Measurements from ENCODE around the gene TIGD6.
"Not testable (repeated sequence)": the region's sequence is repeated elsewhere in the genome, so short reads cannot be mapped to it uniquely, and the experiment has no call there.

Gene TIGD6

GRCh38 chr5:150000256-150000989 lies at the start of gene TIGD6, which contains the start of gene HMGXB3:
Gene TIGD6 (minus strand): TSS chr5:150000654. CDS start chr5:149996348, 4,306 bp downstream.
Gene HMGXB3 (plus strand): TSS chr5:150000739. CDS start chr5:150004853, 4,114 bp downstream.
- peak; percentile 95 for DNase-seq

- DNase-seq, result peak; percentile 49
Measured at GRCh38 chr5:150046031-150046430, 45.6 kb upstream of the TIGD6 start.

DNA sequence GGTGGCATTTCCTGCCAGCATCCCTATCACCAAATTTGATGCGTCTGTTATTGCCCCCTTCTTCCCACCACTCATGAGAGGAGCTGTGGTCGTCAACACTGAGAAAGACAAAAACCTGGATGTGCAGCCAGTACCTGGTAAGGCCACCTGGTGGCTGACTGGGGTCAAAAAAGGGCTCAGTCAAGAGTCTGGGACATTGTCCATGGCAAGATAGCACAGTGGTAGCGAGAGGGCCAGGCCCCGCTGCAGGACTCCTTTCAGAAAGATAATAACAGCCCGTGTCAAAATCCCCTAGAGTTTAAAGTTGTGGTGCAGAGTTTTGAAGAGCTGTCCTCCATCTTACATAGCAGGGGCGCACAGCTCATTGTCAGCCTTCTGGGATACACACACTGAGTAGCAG lies 45.1 kb upstream of the TIGD6 start:
- no peak for DNase-seq

DNA sequence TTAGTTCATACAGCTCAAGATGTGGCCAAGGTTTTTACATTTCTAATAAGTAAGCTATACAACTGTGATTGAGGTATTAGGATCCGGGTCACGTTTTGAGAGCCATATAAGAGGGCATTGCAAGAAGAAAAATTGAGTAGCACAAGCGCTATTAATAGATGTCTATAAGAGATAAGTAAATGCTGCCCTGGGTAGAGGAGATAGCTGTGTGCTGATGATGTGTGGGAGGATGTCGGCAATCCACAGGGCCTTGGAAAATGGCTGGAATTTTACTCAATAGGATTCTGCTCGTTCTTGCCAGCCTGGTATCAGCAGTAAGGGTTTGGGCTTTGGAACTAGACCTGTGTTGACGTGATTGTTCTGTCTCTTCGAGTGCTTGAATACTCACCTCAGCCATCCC lies 44.3 kb upstream of the TIGD6 start:
- DNase-seq, result no peak

- DNase-seq, result no peak
Measured at GRCh38 chr5:150044329-150044681, 43.9 kb upstream of the TIGD6 start.

DNA sequence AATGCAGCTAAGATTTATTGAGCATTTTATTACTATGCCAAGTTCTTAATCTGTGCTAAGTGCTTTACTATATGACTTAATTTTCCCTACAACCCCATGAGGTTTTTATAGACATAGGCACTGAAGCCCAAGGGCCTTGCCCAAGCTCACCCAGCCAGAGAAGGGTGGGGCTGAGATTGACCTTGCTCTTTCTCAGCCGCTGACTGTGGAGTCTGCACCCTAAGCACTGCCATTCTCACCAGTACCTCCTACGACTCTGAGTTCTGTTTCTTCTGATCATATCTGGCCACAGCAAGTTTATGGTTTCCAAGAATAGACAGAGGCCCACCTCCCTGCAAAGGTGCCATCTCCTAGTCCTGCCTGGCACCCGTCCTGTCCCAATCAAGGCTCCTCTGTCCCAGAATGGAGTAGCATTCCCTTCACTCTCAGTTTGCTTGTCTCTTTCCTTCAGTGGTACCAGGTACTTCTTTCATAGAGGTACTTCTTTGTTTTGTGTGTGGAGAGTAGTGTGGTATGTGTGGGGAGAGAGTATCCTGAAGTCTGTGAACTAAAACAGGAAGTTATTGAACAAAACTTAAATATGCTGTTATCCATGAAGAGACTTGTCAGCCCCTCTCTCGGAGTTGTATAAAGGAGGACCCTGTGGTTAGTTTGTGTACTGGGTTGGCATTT lies 43.3 kb upstream of the TIGD6 start:
- DNase-seq, result no peak

DNA sequence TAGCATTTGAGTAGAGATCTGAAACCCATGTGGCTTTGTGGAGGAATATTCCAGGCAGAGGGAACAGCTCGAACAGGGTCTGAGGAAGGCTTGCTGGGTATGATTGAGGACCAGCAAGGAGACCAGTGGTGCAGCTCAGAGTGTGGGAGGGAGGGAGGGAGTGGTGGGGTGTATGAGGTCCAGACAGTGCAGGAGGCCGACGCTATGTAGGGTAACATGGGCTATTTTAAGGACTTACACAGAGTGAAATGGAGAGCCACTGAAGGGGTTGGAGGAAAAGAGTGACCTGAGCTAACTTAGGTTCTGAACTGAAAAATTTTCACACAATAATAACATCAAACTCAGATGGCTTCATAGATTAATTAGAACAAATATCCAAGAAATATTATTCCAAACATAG lies 42.0 kb upstream of the TIGD6 start:
- DNase-seq, result no peak

- DNase-seq, result no peak
Measured at GRCh38 chr5:150038547-150038946, 38.1 kb upstream of the TIGD6 start.

- no peak for DNase-seq
Measured at GRCh38 chr5:150036513-150036912, 36.1 kb upstream of the TIGD6 start.

GRCh38 chr5:150035139-150035895 lies 34.9 kb upstream of the TIGD6 start:
- no peak for DNase-seq

GRCh38 chr5:150034662-150035061 lies 34.2 kb upstream of the TIGD6 start:
- DNase-seq, result no peak

GRCh38 chr5:150033334-150033733 lies 32.9 kb upstream of the TIGD6 start:
- DNase-seq, result no peak

GRCh38 chr5:150028047-150028446 lies 27.6 kb upstream of the TIGD6 start:
- DNase-seq, result not testable (repeated sequence)

DNA sequence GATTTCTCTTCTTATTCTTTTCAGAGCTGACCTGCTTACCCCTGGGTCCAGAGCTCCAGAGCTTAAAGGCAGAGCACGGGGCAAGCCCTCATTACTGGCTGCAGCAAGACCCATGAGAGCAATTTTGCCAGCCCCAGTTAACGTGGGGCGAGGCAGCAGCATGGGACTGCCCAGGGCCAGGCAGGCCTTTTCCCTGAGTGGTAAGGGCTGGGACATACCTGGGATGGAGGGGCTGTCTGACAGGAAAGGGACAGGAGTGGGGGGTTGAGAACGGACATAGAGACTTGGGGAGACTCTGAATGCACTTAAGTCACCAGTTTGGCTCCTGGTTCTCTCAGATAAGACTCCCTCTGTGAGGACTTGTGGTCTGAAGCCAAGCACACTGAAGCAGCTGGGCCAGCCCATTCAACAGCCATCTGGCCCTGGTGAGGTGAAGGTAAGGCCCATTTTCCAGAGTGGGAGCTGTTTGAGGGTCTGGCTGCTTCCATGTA lies 26.3 kb upstream of the TIGD6 start:
- no peak for DNase-seq

DNA sequence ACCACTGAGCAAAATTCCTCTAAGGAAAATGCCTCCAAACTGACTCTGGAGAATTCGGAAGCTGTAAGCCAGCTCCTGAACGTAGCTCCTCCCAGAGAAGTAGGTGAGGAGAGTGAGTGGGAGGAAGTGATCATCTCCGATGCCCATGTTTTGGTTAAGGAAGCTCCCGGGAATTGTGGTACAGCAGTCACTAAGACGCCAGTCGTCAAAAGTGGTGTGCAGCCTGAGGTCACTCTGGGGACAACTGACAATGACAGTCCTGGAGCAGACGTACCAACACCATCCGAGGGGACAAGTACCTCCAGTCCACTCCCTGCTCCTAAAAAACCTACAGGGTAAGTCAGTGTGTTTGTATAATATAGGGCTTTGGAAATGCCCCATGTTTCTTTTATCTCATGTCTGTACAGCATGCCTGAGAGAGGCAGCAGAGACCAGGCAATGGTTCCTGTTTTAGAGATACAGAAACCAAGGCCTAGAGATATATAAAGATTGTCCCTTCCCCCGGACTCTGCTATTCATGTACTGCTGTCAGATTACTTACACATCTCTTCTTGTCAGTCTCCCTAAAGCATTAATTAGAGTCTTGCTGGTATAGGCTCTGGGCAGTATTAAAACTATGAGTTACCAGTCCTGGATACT lies 24.0 kb upstream of the TIGD6 start:
- no peak for DNase-seq

GRCh38 chr5:150023136-150023535 lies 22.7 kb upstream of the TIGD6 start:
- DNase-seq, result no peak

DNA sequence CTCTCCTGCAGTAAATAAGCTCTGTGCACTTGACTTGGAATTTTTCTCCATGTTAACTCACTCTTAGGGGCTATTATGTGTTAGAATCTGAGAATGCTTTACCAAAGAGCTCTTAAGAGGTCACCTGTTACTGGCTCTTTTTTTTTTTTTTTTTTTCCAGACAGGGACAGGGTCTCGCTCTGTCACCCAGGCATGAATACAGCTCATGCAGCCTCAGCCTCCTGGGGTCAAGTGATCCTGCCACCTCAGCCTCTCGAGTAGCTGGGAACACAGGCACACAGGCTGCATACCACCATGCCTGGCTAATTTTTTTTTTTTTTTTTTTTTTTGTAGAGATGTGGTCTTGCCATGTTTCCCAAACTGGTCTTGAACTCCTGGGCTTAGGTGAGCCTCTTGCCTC lies 22.2 kb upstream of the TIGD6 start:
- DNase-seq, result no peak

- DNase-seq, result no peak
Measured at GRCh38 chr5:150022158-150022531, 21.7 kb upstream of the TIGD6 start.

- no peak for DNase-seq
Measured at GRCh38 chr5:150021491-150022157, 21.2 kb upstream of the TIGD6 start.

- DNase-seq, result no peak
Measured at GRCh38 chr5:150020249-150020648, 19.8 kb upstream of the TIGD6 start.

DNA sequence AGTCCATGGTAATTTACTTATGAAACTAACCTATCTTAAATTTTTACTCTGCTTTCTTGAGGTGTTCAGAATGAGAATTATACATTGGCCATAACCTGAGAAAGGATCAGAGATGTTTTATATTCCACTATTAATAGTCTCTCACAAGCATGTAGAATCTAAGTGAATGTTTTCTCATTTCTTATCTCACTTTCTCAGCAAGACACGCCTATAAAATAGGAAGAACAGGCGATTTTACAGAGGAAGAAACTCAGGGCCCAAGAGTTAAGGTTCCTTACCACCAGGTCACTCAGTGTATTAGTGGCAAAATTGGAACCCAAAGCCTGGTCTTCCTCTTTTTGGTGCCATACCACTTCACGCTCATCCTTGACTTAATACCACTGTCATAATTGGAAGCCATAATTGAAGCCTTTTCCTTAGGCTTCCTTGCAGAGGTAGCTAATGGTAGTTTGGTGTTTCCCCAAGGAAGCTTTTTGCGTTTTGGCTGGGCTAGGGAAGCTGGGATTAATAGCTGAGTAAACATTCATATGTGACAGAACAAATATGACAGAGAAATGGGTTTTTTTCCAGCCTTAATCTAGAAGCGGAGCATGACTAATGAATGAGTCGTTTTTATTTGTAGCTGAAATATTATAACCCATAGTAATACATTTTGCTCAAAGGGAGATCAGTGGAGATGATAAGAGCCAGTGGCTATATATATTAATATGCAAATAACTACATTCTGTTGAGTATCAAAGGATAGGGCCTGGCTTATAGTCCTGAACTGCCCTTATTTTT lies 17.0 kb upstream of the TIGD6 start:
- no peak for DNase-seq

DNA sequence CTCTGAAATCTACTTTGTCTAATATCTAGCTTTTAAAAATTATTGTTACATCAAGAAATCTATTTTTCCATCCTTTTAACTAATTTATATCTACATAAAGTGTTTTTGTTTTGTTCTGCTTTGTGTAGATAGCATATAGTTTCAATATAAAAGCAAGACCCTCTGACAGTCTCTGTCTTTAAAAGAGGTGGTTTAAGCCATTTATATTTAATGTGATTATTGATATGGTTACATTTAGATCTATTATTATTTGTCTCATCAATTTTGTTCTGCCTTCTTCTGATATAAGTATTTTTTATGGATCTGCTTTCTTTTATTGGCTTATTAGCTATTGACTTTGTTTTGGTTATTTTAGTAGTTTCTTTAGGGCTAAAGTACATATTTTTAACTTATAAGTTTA lies 16.1 kb upstream of the TIGD6 start:
- no peak for DNase-seq

All from activated CD4-positive, alpha-beta T cell treated with anti-CD3 and anti-CD28 coated beads, Interleukin-2, amount 50 U/mL, for 16 hours (primary cell).